Cardiac muscle cell (in vitro differentiated cells and primary cell): Measurements from ENCODE around the gene TNKS2. TPM values are rescaled to one million over a fixed set of nuclear protein-coding genes. Genes with fewer than 3 reads are reported as not detected.
"Not testable (repeated sequence)": the region's sequence is repeated elsewhere in the genome, so short reads cannot be mapped to it uniquely, and the experiment has no call there.

Experiments
- DNase-seq, 2 donors: peaks; one replicate each; pipeline versions ENCODE4 v3.0.0 to v3.0.0-alpha.2; 2010 to 2017; ENCODE audit warnings: low read depth in 1 of 2, low spot score in 1 of 2
- H3K27ac ChIP-seq: fragments of 200-600 bp; sonication (generic); 2 replicates; pipeline ENCODE4 v1.5.1; 2016
- H3K27me3 ChIP-seq: fragments of 200-600 bp; sonication (generic); 2 replicates; pipeline ENCODE4 v1.6.0; 2016; ENCODE audit warnings: control low read depth
- H3K36me3 ChIP-seq: fragments of 200-600 bp; sonication (generic); 2 replicates; pipeline ENCODE4 v1.5.1; 2016; ENCODE audit warnings: control low read depth
- H3K4me1 ChIP-seq: fragments of 200-600 bp; sonication (generic); 2 replicates; pipeline ENCODE4 v1.8.1; 2017; ENCODE audit warnings: low read depth, mild to moderate bottlenecking, mixed run types
- H3K4me3 ChIP-seq: fragments of 200-600 bp; sonication (generic); 2 replicates; pipeline ENCODE4 v1.5.1; 2016; ENCODE audit warnings: mild to moderate bottlenecking
- H3K9me3 ChIP-seq: fragments of 200-600 bp; sonication (generic); 2 replicates; pipeline ENCODE4 v1.5.1; 2017; ENCODE audit warnings: low read depth, mild to moderate bottlenecking, control low read depth
- polyA plus RNA-seq: library from polyadenylated mRNA; unstranded; fragments of >200 nt; fragmentation: Nextera tagmentation; extraction: Ambion mirVana; gene quantifications from 2 replicates; pipeline ENCODE4 v1.2.1, GENCODE V29; 2016
- total RNA-seq: library from RNA; depleted of rRNA; stranded (reverse); fragments of >200 nt; gene quantifications from 2 replicates; pipeline ENCODE4 v1.2.3, GENCODE V29; 2016
- TF ChIP-seq, protein P1 (sequence below): IDR thresholded peaks from 2 replicates; pipeline ENCODE4 v1.5.1; 2012; ENCODE audit warnings: low read depth, mild to moderate bottlenecking, low read length

Gene TNKS2
- total and polyA plus RNA-seq, 2 experiments from 2014 or later: 22.8 to 52.9 TPM

DNA sequence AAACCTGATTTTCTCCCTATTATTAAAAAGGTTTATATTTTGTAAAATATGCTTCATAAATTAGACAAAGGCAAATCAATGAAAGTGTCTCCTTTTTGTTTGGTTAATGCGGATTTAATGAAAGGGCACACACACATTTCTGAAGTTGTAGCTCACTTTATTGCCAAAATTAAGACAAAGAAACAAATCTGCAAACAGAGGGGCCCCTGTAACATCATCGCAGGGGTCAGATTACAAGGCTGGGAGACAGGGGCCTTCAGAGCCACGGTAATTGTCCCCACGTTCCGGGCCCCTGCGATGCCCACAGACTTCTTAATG, 88.7 kb downstream of the TNKS2 start:
- H3K9me3 ChIP-seq: no peaks in the 10 kb centered on the region
- TF ChIP-seq, protein P1, sequence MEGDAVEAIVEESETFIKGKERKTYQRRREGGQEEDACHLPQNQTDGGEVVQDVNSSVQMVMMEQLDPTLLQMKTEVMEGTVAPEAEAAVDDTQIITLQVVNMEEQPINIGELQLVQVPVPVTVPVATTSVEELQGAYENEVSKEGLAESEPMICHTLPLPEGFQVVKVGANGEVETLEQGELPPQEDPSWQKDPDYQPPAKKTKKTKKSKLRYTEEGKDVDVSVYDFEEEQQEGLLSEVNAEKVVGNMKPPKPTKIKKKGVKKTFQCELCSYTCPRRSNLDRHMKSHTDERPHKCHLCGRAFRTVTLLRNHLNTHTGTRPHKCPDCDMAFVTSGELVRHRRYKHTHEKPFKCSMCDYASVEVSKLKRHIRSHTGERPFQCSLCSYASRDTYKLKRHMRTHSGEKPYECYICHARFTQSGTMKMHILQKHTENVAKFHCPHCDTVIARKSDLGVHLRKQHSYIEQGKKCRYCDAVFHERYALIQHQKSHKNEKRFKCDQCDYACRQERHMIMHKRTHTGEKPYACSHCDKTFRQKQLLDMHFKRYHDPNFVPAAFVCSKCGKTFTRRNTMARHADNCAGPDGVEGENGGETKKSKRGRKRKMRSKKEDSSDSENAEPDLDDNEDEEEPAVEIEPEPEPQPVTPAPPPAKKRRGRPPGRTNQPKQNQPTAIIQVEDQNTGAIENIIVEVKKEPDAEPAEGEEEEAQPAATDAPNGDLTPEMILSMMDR: no peak
- H3K4me1 ChIP-seq: peaks cover 41% of the 10 kb centered on the region
- H3K27me3 ChIP-seq: no peaks in the 10 kb centered on the region
- DNase-seq: no peak
- H3K4me3 ChIP-seq: peak overlapping the region; percentile 29
- H3K27ac ChIP-seq: peak overlapping the region; percentile 96
- no peaks in the 10 kb centered on the region for H3K36me3 ChIP-seq

GRCh38 chr10:91887272-91888076, 89.2 kb downstream of the TNKS2 start:
- Histone ChIP-seq H3K9me3 (no peaks in the 10 kb centered on the region), H3K27me3 (no peaks in the 10 kb centered on the region), H3K36me3 (no peaks in the 10 kb centered on the region), H3K4me3 (peak overlapping the region; percentile 29), H3K4me1 (peaks cover 41% of the 10 kb centered on the region), H3K27ac (peak overlapping the region; percentile 96)
- TF ChIP-seq, protein P1: no peak
- DNase-seq: peak; percentile 72 to 98

DNA sequence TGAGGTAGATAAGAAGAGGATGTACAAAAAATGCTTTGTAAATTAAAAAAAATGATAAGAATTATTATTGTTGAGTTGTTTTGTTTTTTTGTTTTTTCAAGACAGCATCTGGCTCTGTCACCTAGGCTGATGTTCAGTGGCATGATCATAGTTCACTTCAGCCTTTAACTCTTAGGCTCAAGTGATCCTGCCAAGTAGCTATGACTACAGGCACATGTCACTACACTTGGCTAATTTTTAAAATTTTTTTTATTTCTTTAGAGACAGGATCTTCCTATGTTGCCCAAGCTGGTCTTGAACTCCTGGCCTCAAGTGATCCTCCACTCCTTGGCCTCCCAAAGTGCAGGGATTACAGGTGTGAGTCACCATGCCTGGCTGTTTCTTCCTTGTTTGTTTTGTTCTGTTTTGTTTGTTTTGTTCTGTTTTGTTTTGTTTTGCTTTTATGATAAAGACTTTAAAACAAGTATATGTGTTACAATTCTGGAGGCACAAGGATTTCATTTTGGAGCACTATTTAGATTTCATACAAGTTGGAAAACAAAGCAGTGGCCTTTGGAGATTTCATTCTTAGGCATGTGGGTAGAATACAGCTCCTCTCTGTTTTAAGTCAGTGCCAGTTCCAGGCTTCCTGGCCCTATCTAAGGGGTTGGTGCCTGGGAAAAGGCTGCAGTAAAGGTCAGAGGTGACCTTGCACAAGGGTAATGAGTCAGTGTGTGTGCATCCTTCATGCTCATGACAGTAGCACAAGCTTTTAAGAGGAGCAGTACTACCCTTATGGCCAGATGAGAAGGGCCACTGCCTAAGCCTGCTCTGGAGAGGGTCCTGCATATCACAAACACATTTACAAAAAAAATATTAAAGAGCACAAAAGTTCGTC, 93.1 kb downstream of the TNKS2 start:
- DNase-seq: peak in 1 of 2 donors; percentile 75
- TF ChIP-seq, protein P1: no peak
- H3K27ac ChIP-seq: peak overlapping the region; percentile 35

DNA sequence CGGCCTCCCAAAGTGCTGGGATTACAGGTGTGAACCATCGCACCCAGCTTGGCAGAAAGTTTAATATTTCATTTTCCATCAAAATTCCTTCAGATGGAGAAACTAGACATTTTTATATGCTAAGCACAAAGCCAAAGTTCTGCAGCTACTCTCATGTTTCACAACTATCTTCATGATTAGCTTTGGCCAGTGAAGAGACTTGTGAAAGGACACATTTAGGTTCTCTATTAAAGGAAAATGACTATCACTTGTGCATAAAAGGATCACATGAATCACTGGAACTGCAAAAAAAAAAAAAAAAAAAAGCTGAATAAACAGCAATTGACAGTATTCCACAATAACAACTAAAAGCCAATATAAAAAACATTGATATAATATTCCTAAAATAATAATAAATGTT, 94.8 kb downstream of the TNKS2 start:
- Histone ChIP-seq H3K9me3 (no peaks in the 10 kb centered on the region), H3K27me3 (no peaks in the 10 kb centered on the region), H3K36me3 (no peaks in the 10 kb centered on the region), H3K27ac (no peak overlapping the region), H3K4me1 (peaks cover 3% of the 10 kb centered on the region), H3K4me3 (no peak overlapping the region)
- DNase-seq: no peak
- TF ChIP-seq, protein P1: no peak

More for the DNA sequence above, 93.1 kb downstream of the TNKS2 start:
- no peaks in the 10 kb centered on the region for H3K36me3 ChIP-seq
- no peak overlapping the region for H3K4me3 ChIP-seq
- H3K4me1 ChIP-seq: peaks cover 17% of the 10 kb centered on the region
- no peaks in the 10 kb centered on the region for H3K9me3 ChIP-seq
- H3K27me3 ChIP-seq: no peaks in the 10 kb centered on the region

- H3K27me3 ChIP-seq, H3K9me3 ChIP-seq, H3K36me3 ChIP-seq, DNase-seq, H3K27ac ChIP-seq, H3K4me3 ChIP-seq, H3K4me1 ChIP-seq: not testable (repeated sequence)
Measured at GRCh38 chr10:91894261-91894685, 96.0 kb downstream of the TNKS2 start.
